HepG2 (cell line): ENCODE results near the gene REPIN1. TPM values are rescaled to one million over a fixed set of nuclear protein-coding genes. Genes with fewer than 3 reads are reported as not detected.

Experiments used
- ATF4 ChIP-seq, 2 experiments: fragments of 450-650 bp in 1 of 2; sonication (generic) in 1 of 2; formaldehyde crosslinking; IDR thresholded peaks; 2 replicates each; pipeline versions ENCODE4 v1.5.0 to v1.8.0; 2020 to 2022; ENCODE audit warnings: mild to moderate bottlenecking in 1 of 2, missing genetic modification reagents in 1 of 2
- BCLAF1 ChIP-seq: fragments of 450-650 bp; IDR thresholded peaks from 2 replicates; pipeline ENCODE4 v1.6.1; 2017; ENCODE audit warnings: mild to moderate bottlenecking
- BRCA1 ChIP-seq: sonication (generic); formaldehyde crosslinking; IDR thresholded peaks from 2 replicates; pipeline ENCODE4 v1.4.0; 2020; ENCODE audit warnings: missing genetic modification reagents
- IRF9 ChIP-seq: sonication (generic); formaldehyde crosslinking; IDR thresholded peaks from 2 replicates; pipeline ENCODE4 v1.8.0; 2022; ENCODE audit warnings: missing genetic modification reagents, mild to moderate bottlenecking, borderline replicate concordance
- MAFK ChIP-seq, 2 experiments: IDR thresholded peaks in 1 of 2; conservative IDR thresholded peaks in 1 of 2; 2 replicates each; pipeline ENCODE4 v1.6.1; 2011; ENCODE audit warnings: improper control_type of control experiment in 2 of 2, low read length in 2 of 2
- MAZ ChIP-seq, 2 experiments: sonication (generic) in 1 of 2; formaldehyde crosslinking in 1 of 2; IDR thresholded peaks; 2 replicates each; pipeline versions ENCODE4 v1.5.0 to v1.6.1; 2012 to 2020; ENCODE audit warnings: low read depth in 2 of 2, mild to moderate bottlenecking in 2 of 2, borderline replicate concordance in 1 of 2, improper control_type of control experiment in 1 of 2, low read length in 1 of 2, missing genetic modification reagents in 1 of 2, moderate library complexity in 1 of 2
- MXI1 ChIP-seq: IDR thresholded peaks from 3 replicates; pipeline ENCODE4 v1.6.1; 2012; ENCODE audit warnings: low read depth, low read length, inconsistent platforms, borderline replicate concordance
- NR3C1 ChIP-seq: sonication (generic); formaldehyde crosslinking; IDR thresholded peaks from 2 replicates; pipeline ENCODE4 v1.4.0; 2020; ENCODE audit warnings: missing genetic modification reagents
- SP1 ChIP-seq, 2 experiments: fragments of 450-650 bp in 1 of 2; sonication (generic) in 1 of 2; formaldehyde crosslinking in 1 of 2; IDR thresholded peaks; 2 replicates each; pipeline versions ENCODE4 v1.4.0 to v1.6.1; 2016 to 2020; ENCODE audit warnings: missing genetic modification reagents in 1 of 2
- ZFP36L1 ChIP-seq: sonication (generic); formaldehyde crosslinking; IDR thresholded peaks from 2 replicates; pipeline ENCODE4 v1.8.0; 2022; ENCODE audit warnings: mild to moderate bottlenecking, missing genetic modification reagents, moderate library complexity
- ZNF576 ChIP-seq: sonication (generic); formaldehyde crosslinking; IDR thresholded peaks from 2 replicates; pipeline ENCODE4 v1.4.0; 2020; ENCODE audit warnings: mild to moderate bottlenecking, missing genetic modification reagents
- ZNF761 ChIP-seq: sonication (generic); formaldehyde crosslinking; conservative IDR thresholded peaks from 2 replicates; pipeline ENCODE4 v1.4.0; 2020; ENCODE audit warnings: mild to moderate bottlenecking, missing genetic modification reagents
- polyA plus RNA-seq, 8 experiments: library from polyadenylated mRNA; depleted of rRNA in 3 of 8; stranded (reverse) in 7 of 8; unstranded in 1 of 8; fragments of >200 nt; fragmentation: Illumina TruSeq in 4 of 8; extraction: Trizol in 4 of 8; gene quantifications; 2 replicates each; pipeline versions ENCODE4 v1.2.1 to v1.2.3, GENCODE V29; 2011 to 2016; ENCODE audit warnings: low read depth in 4 of 8, missing spikeins in 1 of 8, mixed read lengths in 1 of 8; ENCODE audit not compliant: insufficient read depth in 1 of 8
- total RNA-seq, 5 experiments: library from RNA; depleted of rRNA; stranded (reverse); fragments of >200 nt; fragmentation: Illumina TruSeq; extraction: Trizol; gene quantifications; 2 replicates each; pipeline ENCODE4 v1.2.3, GENCODE V29; 2016; ENCODE audit warnings: low read depth in 1 of 5
- TF ChIP-seq, protein P1 (sequence below): sonication (generic); formaldehyde crosslinking; IDR thresholded peaks from 2 replicates; pipeline ENCODE4 v1.4.0; 2020; ENCODE audit warnings: mild to moderate bottlenecking, missing genetic modification reagents, borderline replicate concordance
- TF ChIP-seq, protein P2 (sequence below): sonication (generic); formaldehyde crosslinking; IDR thresholded peaks from 2 replicates; pipeline ENCODE4 v1.4.0; 2020; ENCODE audit warnings: missing genetic modification reagents
- TF ChIP-seq, protein P3 (sequence below): sonication (generic); formaldehyde crosslinking; IDR thresholded peaks from 2 replicates; pipeline ENCODE4 v1.5.0; 2020; ENCODE audit warnings: missing genetic modification reagents, mild to moderate bottlenecking, borderline replicate concordance

The REPIN1 gene
- total and polyA plus RNA-seq, 2 of the 13 experiments (the other 11 are each of a cell fraction or from before 2014, with no cell fraction given), result 69.9 to 108 TPM

GRCh38 chr7:150383710-150384397 is 15.2 kb downstream of the REPIN1 start (continued):
- peak; percentile 80; the same call in 1 of the 2 replicates for TF ChIP-seq IRF9 (CRISPR knock-in tag)
- TF ChIP-seq, protein P1, sequence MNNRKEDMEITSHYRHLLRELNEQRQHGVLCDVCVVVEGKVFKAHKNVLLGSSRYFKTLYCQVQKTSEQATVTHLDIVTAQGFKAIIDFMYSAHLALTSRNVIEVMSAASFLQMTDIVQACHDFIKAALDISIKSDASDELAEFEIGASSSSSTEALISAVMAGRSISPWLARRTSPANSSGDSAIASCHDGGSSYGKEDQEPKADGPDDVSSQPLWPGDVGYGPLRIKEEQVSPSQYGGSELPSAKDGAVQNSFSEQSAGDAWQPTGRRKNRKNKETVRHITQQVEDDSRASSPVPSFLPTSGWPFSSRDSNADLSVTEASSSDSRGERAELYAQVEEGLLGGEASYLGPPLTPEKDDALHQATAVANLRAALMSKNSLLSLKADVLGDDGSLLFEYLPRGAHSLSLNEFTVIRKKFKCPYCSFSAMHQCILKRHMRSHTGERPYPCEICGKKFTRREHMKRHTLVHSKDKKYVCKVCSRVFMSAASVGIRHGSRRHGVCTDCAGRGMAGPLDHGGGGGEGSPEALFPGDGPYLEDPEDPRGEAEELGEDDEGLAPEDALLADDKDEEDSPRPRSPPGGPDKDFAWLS (CRISPR knock-in tag), result no peak
- TF ChIP-seq ATF4 (CRISPR knock-in tag; IDR thresholded peaks at IDR 0.05), result no peak
- TF ChIP-seq, protein P2, sequence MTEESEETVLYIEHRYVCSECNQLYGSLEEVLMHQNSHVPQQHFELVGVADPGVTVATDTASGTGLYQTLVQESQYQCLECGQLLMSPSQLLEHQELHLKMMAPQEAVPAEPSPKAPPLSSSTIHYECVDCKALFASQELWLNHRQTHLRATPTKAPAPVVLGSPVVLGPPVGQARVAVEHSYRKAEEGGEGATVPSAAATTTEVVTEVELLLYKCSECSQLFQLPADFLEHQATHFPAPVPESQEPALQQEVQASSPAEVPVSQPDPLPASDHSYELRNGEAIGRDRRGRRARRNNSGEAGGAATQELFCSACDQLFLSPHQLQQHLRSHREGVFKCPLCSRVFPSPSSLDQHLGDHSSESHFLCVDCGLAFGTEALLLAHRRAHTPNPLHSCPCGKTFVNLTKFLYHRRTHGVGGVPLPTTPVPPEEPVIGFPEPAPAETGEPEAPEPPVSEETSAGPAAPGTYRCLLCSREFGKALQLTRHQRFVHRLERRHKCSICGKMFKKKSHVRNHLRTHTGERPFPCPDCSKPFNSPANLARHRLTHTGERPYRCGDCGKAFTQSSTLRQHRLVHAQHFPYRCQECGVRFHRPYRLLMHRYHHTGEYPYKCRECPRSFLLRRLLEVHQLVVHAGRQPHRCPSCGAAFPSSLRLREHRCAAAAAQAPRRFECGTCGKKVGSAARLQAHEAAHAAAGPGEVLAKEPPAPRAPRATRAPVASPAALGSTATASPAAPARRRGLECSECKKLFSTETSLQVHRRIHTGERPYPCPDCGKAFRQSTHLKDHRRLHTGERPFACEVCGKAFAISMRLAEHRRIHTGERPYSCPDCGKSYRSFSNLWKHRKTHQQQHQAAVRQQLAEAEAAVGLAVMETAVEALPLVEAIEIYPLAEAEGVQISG, result peak; percentile 78
- TF ChIP-seq ZNF576 (CRISPR knock-in tag), result no peak
- no peak for TF ChIP-seq NR3C1 (CRISPR knock-in tag)
- TF ChIP-seq ZFP36L1 (CRISPR knock-in tag), result 0 out of 2 replicates have a peak, but pooled peaks have one; percentile 83
- no peak for TF ChIP-seq BCLAF1
- TF ChIP-seq SP1 (IDR thresholded peaks at IDR 0.05), result no peak
- TF ChIP-seq SP1 (CRISPR knock-in tag; IDR thresholded peaks at IDR 0.05), result peak; percentile 58
- TF ChIP-seq MAFK (conservative IDR thresholded peaks at IDR 0.05 in 1 of 2, IDR thresholded peaks at IDR 0.05 in 1 of 2; ENCODE audit: low read length in 2 of 2), result no peak
- no peak for TF ChIP-seq ZNF761 (CRISPR knock-in tag)
- TF ChIP-seq, protein P3, sequence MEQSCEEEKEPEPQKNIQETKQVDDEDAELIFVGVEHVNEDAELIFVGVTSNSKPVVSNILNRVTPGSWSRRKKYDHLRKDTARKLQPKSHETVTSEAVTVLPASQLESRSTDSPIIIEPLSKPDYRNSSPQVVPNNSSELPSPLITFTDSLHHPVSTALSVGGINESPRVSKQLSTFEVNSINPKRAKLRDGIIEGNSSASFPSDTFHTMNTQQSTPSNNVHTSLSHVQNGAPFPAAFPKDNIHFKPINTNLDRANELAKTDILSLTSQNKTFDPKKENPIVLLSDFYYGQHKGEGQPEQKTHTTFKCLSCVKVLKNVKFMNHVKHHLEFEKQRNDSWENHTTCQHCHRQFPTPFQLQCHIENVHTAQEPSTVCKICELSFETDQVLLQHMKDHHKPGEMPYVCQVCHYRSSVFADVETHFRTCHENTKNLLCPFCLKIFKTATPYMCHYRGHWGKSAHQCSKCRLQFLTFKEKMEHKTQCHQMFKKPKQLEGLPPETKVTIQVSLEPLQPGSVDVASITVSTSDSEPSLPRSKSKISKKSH (CRISPR knock-in tag), result no peak
- peak; percentile 37; the same call in 1 of the 2 replicates for TF ChIP-seq MAZ (IDR thresholded peaks at IDR 0.05; ENCODE audit: borderline replicate concordance, low read depth, low read length)
- TF ChIP-seq MAZ (CRISPR knock-in tag; IDR thresholded peaks at IDR 0.05; ENCODE audit: low read depth), result peak; percentile 93
- peak; percentile 92; the same call in 2 of the 3 replicates for TF ChIP-seq MXI1
- TF ChIP-seq BRCA1, result 0 out of 2 replicates have a peak, but pooled peaks have one; percentile 38
